IMR-90 (cell line): ENCODE measurements around the gene TRIM74.
"Not testable (repeated sequence)": the region's sequence is repeated elsewhere in the genome, so short reads cannot be mapped to it uniquely, and the experiment has no call there.

Experiments
- BHLHE40 ChIP-seq: fragments of 150-350 bp; IDR thresholded peaks from 2 replicates; pipeline ENCODE4 v1.6.1; 2016; ENCODE audit warnings: mild to moderate bottlenecking, low read depth, low read length
- MAFK ChIP-seq: IDR thresholded peaks from 2 replicates; pipeline ENCODE4 v1.6.1; 2012; ENCODE audit warnings: low read depth, low read length, improper control_type of control experiment
- POLR2A ChIP-seq: IDR thresholded peaks from 2 replicates; pipeline ENCODE4 v1.6.1; 2012; ENCODE audit warnings: mild to moderate bottlenecking, low read depth, low read length
- TF ChIP-seq, protein P1 (sequence below): conservative IDR thresholded peaks from 2 replicates; pipeline ENCODE4 v1.5.1; 2012; ENCODE audit warnings: mild to moderate bottlenecking, low read depth, low read length, improper control_type of control experiment
- TF ChIP-seq, protein P2 (sequence below): fragments of 150-350 bp; IDR thresholded peaks from 2 replicates; pipeline ENCODE4 v1.6.1; 2017; ENCODE audit warnings: mild to moderate bottlenecking, antibody characterized with exemption, low read length, low read depth

DNA sequence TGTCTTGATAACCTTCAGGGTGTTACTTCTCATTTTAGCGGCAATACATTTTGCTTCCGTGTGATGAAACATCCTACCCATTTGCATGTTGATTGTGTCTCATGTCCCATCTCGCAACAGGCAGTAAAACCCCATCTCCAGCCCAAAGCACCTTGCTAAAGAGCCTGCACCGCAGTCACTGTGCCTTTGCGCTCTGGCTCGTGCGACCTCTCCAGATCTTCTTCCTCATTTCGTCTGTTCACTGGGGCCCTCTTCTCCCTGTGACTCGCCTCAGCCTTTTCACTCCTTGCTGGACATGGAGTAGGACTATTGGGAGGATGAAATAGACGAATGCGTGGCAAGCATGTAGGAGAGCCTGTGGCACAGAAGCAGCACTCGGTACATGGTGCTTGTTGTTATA, 57.9 kb downstream of the TRIM74 start:
- TF ChIP-seq, protein P1, sequence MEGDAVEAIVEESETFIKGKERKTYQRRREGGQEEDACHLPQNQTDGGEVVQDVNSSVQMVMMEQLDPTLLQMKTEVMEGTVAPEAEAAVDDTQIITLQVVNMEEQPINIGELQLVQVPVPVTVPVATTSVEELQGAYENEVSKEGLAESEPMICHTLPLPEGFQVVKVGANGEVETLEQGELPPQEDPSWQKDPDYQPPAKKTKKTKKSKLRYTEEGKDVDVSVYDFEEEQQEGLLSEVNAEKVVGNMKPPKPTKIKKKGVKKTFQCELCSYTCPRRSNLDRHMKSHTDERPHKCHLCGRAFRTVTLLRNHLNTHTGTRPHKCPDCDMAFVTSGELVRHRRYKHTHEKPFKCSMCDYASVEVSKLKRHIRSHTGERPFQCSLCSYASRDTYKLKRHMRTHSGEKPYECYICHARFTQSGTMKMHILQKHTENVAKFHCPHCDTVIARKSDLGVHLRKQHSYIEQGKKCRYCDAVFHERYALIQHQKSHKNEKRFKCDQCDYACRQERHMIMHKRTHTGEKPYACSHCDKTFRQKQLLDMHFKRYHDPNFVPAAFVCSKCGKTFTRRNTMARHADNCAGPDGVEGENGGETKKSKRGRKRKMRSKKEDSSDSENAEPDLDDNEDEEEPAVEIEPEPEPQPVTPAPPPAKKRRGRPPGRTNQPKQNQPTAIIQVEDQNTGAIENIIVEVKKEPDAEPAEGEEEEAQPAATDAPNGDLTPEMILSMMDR = not testable (repeated sequence)
- not testable (repeated sequence) for TF ChIP-seq POLR2A, BHLHE40, MAFK
- TF ChIP-seq, protein P2, sequence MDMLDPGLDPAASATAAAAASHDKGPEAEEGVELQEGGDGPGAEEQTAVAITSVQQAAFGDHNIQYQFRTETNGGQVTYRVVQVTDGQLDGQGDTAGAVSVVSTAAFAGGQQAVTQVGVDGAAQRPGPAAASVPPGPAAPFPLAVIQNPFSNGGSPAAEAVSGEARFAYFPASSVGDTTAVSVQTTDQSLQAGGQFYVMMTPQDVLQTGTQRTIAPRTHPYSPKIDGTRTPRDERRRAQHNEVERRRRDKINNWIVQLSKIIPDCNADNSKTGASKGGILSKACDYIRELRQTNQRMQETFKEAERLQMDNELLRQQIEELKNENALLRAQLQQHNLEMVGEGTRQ = not testable (repeated sequence)
